Measurements from ENCODE around the gene MST1. TPM values are rescaled to one million over a fixed set of nuclear protein-coding genes. Genes with fewer than 3 reads are reported as not detected.
A peak's percentile ranks its signal among the peaks of the same experiment; 100 is the strongest.

The MST1 gene
- 1 to 10 TPM in 3 of 4 donors, under 1 TPM in 1; 0.10 to 4.8 (median 2.4) TPM for total RNA-seq

GRCh38 chr3:49689046-49689907, at the start of gene MST1, which contains the start of gene RNF123:
TSS of gene MST1 (minus strand) at chr3:49689474. CDS start at chr3:49688691, 783 bp downstream.
TSS of gene RNF123 (plus strand) at chr3:49689557. CDS start at chr3:49691166, 1,609 bp downstream.
- peak; percentile 73 to 81 for ATAC-seq

GRCh38 chr3:49738067-49738713, 48.9 kb upstream of the MST1 start:
- TF ChIP-seq POLR2A (IDR thresholded peaks at IDR 0.05): no peak
- H3K36me3 ChIP-seq: peaks cover 0 to 44% of the 10 kb centered on the region in 2 donors
- H3K4me1 ChIP-seq: no peaks in the 10 kb centered on the region
- no peak overlapping the region for H3K4me3 ChIP-seq
- H3K9me3 ChIP-seq: no peaks in the 10 kb centered on the region
- DNase-seq (no peak), ATAC-seq (no peak)
- H3K27me3 ChIP-seq: no peaks in the 10 kb centered on the region
- no peak overlapping the region for H3K27ac ChIP-seq
- in situ Hi-C loops (cut with MboI; ENCODE audit: low sequenced_read_pairs in 4 of 4): no loop called here
- intact Hi-C loops (cut with DNase I; ENCODE audit: low total_unique reads): no loop called here

More at GRCh38 chr3:49689046-49689907, at the start of gene MST1, which contains the start of gene RNF123:
- DNase-seq: peak; percentile 78 to 86
- intact Hi-C loops (cut with DNase I; ENCODE audit: low total_unique reads) (loop anchor here (2.0 kb wide), 1 partner anchor 14 kb away; the partner anchor contains the start of gene APEH), in situ Hi-C loops (cut with MboI; ENCODE audit: low sequenced_read_pairs in 4 of 4) (no loop called here)
- Histone ChIP-seq H3K27me3 (peaks cover 0 to 3% (median 0%) of the 10 kb centered on the region in 3 donors), H3K4me1 (peaks cover 47 to 63% of the 10 kb centered on the region in 2 donors), H3K9me3 (no peaks in the 10 kb centered on the region), H3K36me3 (no peaks in the 10 kb centered on the region), H3K27ac (peak within 1 kb of the TSS; percentile 92 to 99 (median 96)), H3K4me3 (peak within 1 kb of the TSS; percentile 91 to 100 (median 98))
- TF ChIP-seq POLR2A (IDR thresholded peaks at IDR 0.05) (peak; percentile 82 to 83), CTCF (IDR thresholded peaks at IDR 0.05 in 4 of 5, conservative IDR thresholded peaks at IDR 0.05 in 1 of 5) (peak in 4 of 5 experiments; percentile 27 to 51 (median 41))

GRCh38 chr3:49734752-49735151, 45.5 kb upstream of the MST1 start:
- Histone ChIP-seq H3K27me3 (no peaks in the 10 kb centered on the region), H3K36me3 (peaks cover 0 to 70% of the 10 kb centered on the region in 2 donors), H3K9me3 (no peaks in the 10 kb centered on the region), H3K4me3 (no peak overlapping the region), H3K27ac (no peak overlapping the region), H3K4me1 (no peaks in the 10 kb centered on the region)
- ATAC-seq (no peak), DNase-seq (no peak)
- TF ChIP-seq CTCF (IDR thresholded peaks at IDR 0.05 in 4 of 5, conservative IDR thresholded peaks at IDR 0.05 in 1 of 5) (no peak), POLR2A (IDR thresholded peaks at IDR 0.05) (no peak)
- intact Hi-C loops (cut with DNase I; ENCODE audit: low total_unique reads) (no loop called here), in situ Hi-C loops (cut with MboI; ENCODE audit: low sequenced_read_pairs in 4 of 4) (no loop called here)

GRCh38 chr3:49733551-49733950, 44.3 kb upstream of the MST1 start:
- TF ChIP-seq POLR2A (IDR thresholded peaks at IDR 0.05) (no peak), CTCF (IDR thresholded peaks at IDR 0.05 in 4 of 5, conservative IDR thresholded peaks at IDR 0.05 in 1 of 5) (no peak)
- in situ Hi-C loops (cut with MboI; ENCODE audit: low sequenced_read_pairs in 4 of 4): no loop called here
- no peaks in the 10 kb centered on the region for H3K4me1 ChIP-seq
- intact Hi-C loops (cut with DNase I; ENCODE audit: low total_unique reads): no loop called here
- H3K4me3 ChIP-seq: no peak overlapping the region
- no peak for DNase-seq
- no peaks in the 10 kb centered on the region for H3K27me3 ChIP-seq
- no peaks in the 10 kb centered on the region for H3K9me3 ChIP-seq
- no peak for ATAC-seq
- H3K36me3 ChIP-seq: peaks cover 0 to 67% of the 10 kb centered on the region in 2 donors
- no peak overlapping the region for H3K27ac ChIP-seq

GRCh38 chr3:49732597-49732996, 43.3 kb upstream of the MST1 start:
- DNase-seq (no peak), ATAC-seq (no peak)
- Histone ChIP-seq H3K27ac (no peak overlapping the region), H3K36me3 (peaks cover 0 to 62% of the 10 kb centered on the region in 2 donors), H3K9me3 (no peaks in the 10 kb centered on the region), H3K4me1 (no peaks in the 10 kb centered on the region), H3K4me3 (no peak overlapping the region), H3K27me3 (no peaks in the 10 kb centered on the region)
- intact Hi-C loops (cut with DNase I; ENCODE audit: low total_unique reads) (no loop called here), in situ Hi-C loops (cut with MboI; ENCODE audit: low sequenced_read_pairs in 4 of 4) (no loop called here)
- TF ChIP-seq CTCF (IDR thresholded peaks at IDR 0.05 in 4 of 5, conservative IDR thresholded peaks at IDR 0.05 in 1 of 5) (no peak), POLR2A (IDR thresholded peaks at IDR 0.05) (no peak)

Data from gastrocnemius medialis (tissue), 4 donors.